Activated naive CD4-positive, alpha-beta T cell treated with anti-CD3 and anti-CD28 coated beads for 36 hours (primary cell): ENCODE data around the gene PNO1. TPM values are rescaled to one million over a fixed set of nuclear protein-coding genes. Genes with fewer than 3 reads are reported as not detected.

ENCODE experiments used
- CTCF ChIA-PET: fragments of 350-600 bp; sonication (Branson Sonifier 250); formaldehyde crosslinking; loops from one replicate; lab custom pipeline; 2021; ENCODE audit warnings: antibody characterized with exemption; lab: Charles Lee
- DNase-seq: peaks from one replicate; pipeline ENCODE4 v3.0.0-alpha.2; 2020
- H3K27ac Mint-ChIP-seq: one replicate; pipeline ENCODE4 v1.8.0; 2021; ENCODE audit warnings: mild to moderate bottlenecking, mixed read lengths
- H3K27me3 Mint-ChIP-seq: one replicate; pipeline ENCODE4 v1.8.0; 2021; ENCODE audit warnings: low read depth, mixed read lengths
- H3K36me3 Mint-ChIP-seq: one replicate; pipeline ENCODE4 v1.8.0; 2021; ENCODE audit warnings: low read depth, mixed read lengths
- H3K4me1 Mint-ChIP-seq: one replicate; pipeline ENCODE4 v1.8.0; 2021; ENCODE audit warnings: low read depth, mixed read lengths
- H3K4me3 Mint-ChIP-seq: one replicate; pipeline ENCODE4 v1.8.0; 2021; ENCODE audit warnings: mild to moderate bottlenecking, moderate library complexity, mixed read lengths
- H3K9me3 Mint-ChIP-seq: one replicate; pipeline ENCODE4 v1.8.0; 2021; ENCODE audit warnings: mixed read lengths
- intact Hi-C: fragments of 100-400 bp; cut with micrococcal nuclease; formaldehyde crosslinking; loops from one replicate; pipeline ENCODE4 v1.15.1; 2023
- total RNA-seq, 2 experiments: library from RNA; stranded (reverse); gene quantifications; one replicate each; pipeline ENCODE4 v1.2.3, GENCODE V29; 2021

The PNO1 gene
- total RNA-seq, 2 experiments from 2014 or later = 14.5 to 14.6 TPM

- CTCF ChIA-PET = interaction anchor here (1.7 kb wide), 1 partner anchor 11 kb away, joined by 4 read pairs; no protein-coding TSS in a partner anchor
- intact Hi-C loops = loop anchor here (5.0 kb wide), 1 partner anchor 187 kb away; no protein-coding TSS in a partner anchor
- Mint-ChIP-seq H3K36me3 (peaks cover 2% of the 10 kb centered on the region), H3K9me3 (no peaks in the 10 kb centered on the region), H3K27ac (peak overlapping the region; percentile 3), H3K4me3 (no peak overlapping the region), H3K27me3 (no peaks in the 10 kb centered on the region), H3K4me1 (peaks cover 59% of the 10 kb centered on the region)
- DNase-seq = no peak
Observed at GRCh38 chr2:68200157-68200787, 42.6 kb downstream of the PNO1 start.

GRCh38 chr2:68203587-68203986, 45.9 kb downstream of the PNO1 start:
- Mint-ChIP-seq H3K27me3 (no peaks in the 10 kb centered on the region), H3K4me3 (peak overlapping the region; percentile 55), H3K9me3 (no peaks in the 10 kb centered on the region), H3K27ac (peak overlapping the region; percentile 85), H3K36me3 (peaks cover 6% of the 10 kb centered on the region), H3K4me1 (peaks cover 72% of the 10 kb centered on the region)
- intact Hi-C loops = loop anchor here (1.0 to 5.0 kb wide), 4 partner anchors 12 to 184 kb away; partner anchors contain the start of gene PNO1
- CTCF ChIA-PET = interaction anchor here (0.6 to 1.5 kb wide), 3 partner anchors 39 to 249 kb away, joined by 3 to 4 read pairs (median 3); partner anchors contain the start of gene PPP3R1
- peak; percentile 16 for DNase-seq

GRCh38 chr2:68206793-68207192, 49.1 kb downstream of the PNO1 start:
- Mint-ChIP-seq H3K36me3 (peaks cover 15% of the 10 kb centered on the region), H3K27ac (no peak overlapping the region), H3K4me1 (peaks cover 72% of the 10 kb centered on the region), H3K4me3 (no peak overlapping the region), H3K27me3 (no peaks in the 10 kb centered on the region), H3K9me3 (peaks cover 2% of the 10 kb centered on the region)
- no peak for DNase-seq
- intact Hi-C loops = no loop called here
- CTCF ChIA-PET = interaction anchor here (0.6 to 0.9 kb wide), 3 partner anchors 22 to 67 kb away, joined by 3 to 5 read pairs (median 3); no protein-coding TSS in a partner anchor

- intact Hi-C loops = no loop called here
- H3K4me1 Mint-ChIP-seq = peaks cover 70% of the 10 kb centered on the region
- H3K4me3 Mint-ChIP-seq = no peak overlapping the region
- peaks cover 30% of the 10 kb centered on the region for H3K36me3 Mint-ChIP-seq
- H3K9me3 Mint-ChIP-seq = peaks cover 2% of the 10 kb centered on the region
- no peak for DNase-seq
- CTCF ChIA-PET = interaction anchor here (1.0 kb wide), 1 partner anchor 10 kb away, joined by 3 read pairs; no protein-coding TSS in a partner anchor
- no peak overlapping the region for H3K27ac Mint-ChIP-seq
- H3K27me3 Mint-ChIP-seq = no peaks in the 10 kb centered on the region
Observed at GRCh38 chr2:68214381-68214780, 56.7 kb downstream of the PNO1 start.

- peaks cover 76% of the 10 kb centered on the region for H3K4me1 Mint-ChIP-seq
- H3K36me3 Mint-ChIP-seq = peaks cover 23% of the 10 kb centered on the region
- intact Hi-C loops = no loop called here
- H3K4me3 Mint-ChIP-seq = no peak overlapping the region
- H3K27ac Mint-ChIP-seq = no peak overlapping the region
- H3K9me3 Mint-ChIP-seq = no peaks in the 10 kb centered on the region
- no peaks in the 10 kb centered on the region for H3K27me3 Mint-ChIP-seq
- no peak for DNase-seq
- CTCF ChIA-PET = no interaction called here
Observed at GRCh38 chr2:68216454-68217310, 59.0 kb downstream of the PNO1 start.

- H3K27ac Mint-ChIP-seq = no peak overlapping the region
Observed at GRCh38 chr2:68217729-68218128, 60.0 kb downstream of the PNO1 start.

GRCh38 chr2:68218343-68218901, 60.7 kb downstream of the PNO1 start:
- H3K27me3 Mint-ChIP-seq = no peaks in the 10 kb centered on the region
- H3K9me3 Mint-ChIP-seq = no peaks in the 10 kb centered on the region
- no peak for DNase-seq
- no peak overlapping the region for H3K4me3 Mint-ChIP-seq
- H3K4me1 Mint-ChIP-seq = peaks cover 78% of the 10 kb centered on the region
- no peak overlapping the region for H3K27ac Mint-ChIP-seq
- H3K36me3 Mint-ChIP-seq = peaks cover 19% of the 10 kb centered on the region
- intact Hi-C loops = loop anchor here (2.0 kb wide), 1 partner anchor 14 kb away; no protein-coding TSS in a partner anchor
- CTCF ChIA-PET = interaction anchor here (0.6 to 1.7 kb wide), 2 partner anchors 13 to 452 kb away, joined by 3 to 4 read pairs; no protein-coding TSS in a partner anchor

More at GRCh38 chr2:68217729-68218128, 60.0 kb downstream of the PNO1 start:
- peaks cover 79% of the 10 kb centered on the region for H3K4me1 Mint-ChIP-seq
- DNase-seq = no peak
- CTCF ChIA-PET = interaction anchor here (0.6 kb wide), 1 partner anchor 453 kb away, joined by 3 read pairs; no protein-coding TSS in a partner anchor
- H3K4me3 Mint-ChIP-seq = no peak overlapping the region
- H3K36me3 Mint-ChIP-seq = peaks cover 23% of the 10 kb centered on the region
- H3K27me3 Mint-ChIP-seq = no peaks in the 10 kb centered on the region
- no peaks in the 10 kb centered on the region for H3K9me3 Mint-ChIP-seq
- intact Hi-C loops = loop anchor here (2.0 kb wide), 1 partner anchor 13 kb away; no protein-coding TSS in a partner anchor

- Mint-ChIP-seq H3K4me1 (peaks cover 83% of the 10 kb centered on the region), H3K27ac (no peak overlapping the region), H3K27me3 (no peaks in the 10 kb centered on the region), H3K9me3 (no peaks in the 10 kb centered on the region), H3K36me3 (peaks cover 8% of the 10 kb centered on the region), H3K4me3 (no peak overlapping the region)
- CTCF ChIA-PET = interaction anchor here (0.8 kb wide), 2 partner anchors 26 to 373 kb away, joined by 3 to 4 read pairs; no protein-coding TSS in a partner anchor
- DNase-seq = no peak
- intact Hi-C loops = no loop called here
Observed at GRCh38 chr2:68222287-68222686, 64.6 kb downstream of the PNO1 start.

- CTCF ChIA-PET = interaction anchor here (1.4 kb wide), 1 partner anchor 59 kb away, joined by 3 read pairs; no protein-coding TSS in a partner anchor
- intact Hi-C loops = no loop called here
- Mint-ChIP-seq H3K4me1 (peaks cover 83% of the 10 kb centered on the region), H3K9me3 (no peaks in the 10 kb centered on the region), H3K27me3 (no peaks in the 10 kb centered on the region), H3K4me3 (no peak overlapping the region), H3K27ac (no peak overlapping the region), H3K36me3 (peaks cover 8% of the 10 kb centered on the region)
- DNase-seq = no peak
Observed at GRCh38 chr2:68223419-68223818, 65.7 kb downstream of the PNO1 start.

- intact Hi-C loops = loop anchor here (1.0 to 2.0 kb wide), 2 partner anchors 28 to 103 kb away; no protein-coding TSS in a partner anchor
Observed at GRCh38 chr2:68225119-68225632, 67.5 kb downstream of the PNO1 start.

More at GRCh38 chr2:68225119-68225632, 67.5 kb downstream of the PNO1 start:
- CTCF ChIA-PET = interaction anchor here (0.9 to 1.6 kb wide), 6 partner anchors 27 to 68 kb away, joined by 3 to 8 read pairs (median 5); partner anchors contain the start of gene PNO1
- H3K27me3 Mint-ChIP-seq = no peaks in the 10 kb centered on the region
- H3K4me1 Mint-ChIP-seq = peaks cover 81% of the 10 kb centered on the region
- H3K4me3 Mint-ChIP-seq = no peak overlapping the region
- H3K9me3 Mint-ChIP-seq = no peaks in the 10 kb centered on the region
- peaks cover 8% of the 10 kb centered on the region for H3K36me3 Mint-ChIP-seq
- H3K27ac Mint-ChIP-seq = no peak overlapping the region
- peak; percentile 28 for DNase-seq
